ENCODE data around the gene SERPINA1. TPM values are rescaled to one million over a fixed set of nuclear protein-coding genes. Genes with fewer than 3 reads are reported as not detected.

SERPINA1 gene
- total RNA-seq = 10 to 100 TPM; 12.7 to 65.3 (median 48.3) TPM
- total RNA-seq (2013) = 12.5 TPM

GRCh38 chr14:94388384-94389103 lies at the start of gene SERPINA1:
Gene SERPINA1, minus strand, starts transcription at chr14:94388602. Its CDS starts 5,365 bp downstream, at chr14:94383237.
- no peak for ATAC-seq
- H3K27me3 ChIP-seq (ENCODE audit: control insufficient read depth, insufficient read depth, low read length) = no peaks in the 10 kb centered on the region
- H3K4me1 ChIP-seq (ENCODE audit: control insufficient read depth, insufficient read depth, low read length) = peaks cover 33% of the 10 kb centered on the region
- Mint-ChIP-seq H3K9me3 (no peaks in the 10 kb centered on the region), H3K27me3 (ENCODE audit: low read depth in 2 of 2) (no peaks in the 10 kb centered on the region), H3K4me1 (peaks cover 0 to 8% of the 10 kb centered on the region in 2 donors), H3K27ac (no peak within 1 kb of the TSS), H3K4me3 (no peak within 1 kb of the TSS), H3K36me3 (no peaks in the 10 kb centered on the region)
- H3K36me3 ChIP-seq (ENCODE audit: control insufficient read depth, insufficient read depth, low read length) = no peaks in the 10 kb centered on the region
- H3K27ac ChIP-seq (ENCODE audit: low read length) = no peak within 1 kb of the TSS
- TF ChIP-seq, protein P1, sequence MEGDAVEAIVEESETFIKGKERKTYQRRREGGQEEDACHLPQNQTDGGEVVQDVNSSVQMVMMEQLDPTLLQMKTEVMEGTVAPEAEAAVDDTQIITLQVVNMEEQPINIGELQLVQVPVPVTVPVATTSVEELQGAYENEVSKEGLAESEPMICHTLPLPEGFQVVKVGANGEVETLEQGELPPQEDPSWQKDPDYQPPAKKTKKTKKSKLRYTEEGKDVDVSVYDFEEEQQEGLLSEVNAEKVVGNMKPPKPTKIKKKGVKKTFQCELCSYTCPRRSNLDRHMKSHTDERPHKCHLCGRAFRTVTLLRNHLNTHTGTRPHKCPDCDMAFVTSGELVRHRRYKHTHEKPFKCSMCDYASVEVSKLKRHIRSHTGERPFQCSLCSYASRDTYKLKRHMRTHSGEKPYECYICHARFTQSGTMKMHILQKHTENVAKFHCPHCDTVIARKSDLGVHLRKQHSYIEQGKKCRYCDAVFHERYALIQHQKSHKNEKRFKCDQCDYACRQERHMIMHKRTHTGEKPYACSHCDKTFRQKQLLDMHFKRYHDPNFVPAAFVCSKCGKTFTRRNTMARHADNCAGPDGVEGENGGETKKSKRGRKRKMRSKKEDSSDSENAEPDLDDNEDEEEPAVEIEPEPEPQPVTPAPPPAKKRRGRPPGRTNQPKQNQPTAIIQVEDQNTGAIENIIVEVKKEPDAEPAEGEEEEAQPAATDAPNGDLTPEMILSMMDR (IDR thresholded peaks at IDR 0.05) = no peak
- no peak within 1 kb of the TSS for H3K4me3 ChIP-seq (ENCODE audit: low read length)
- intact Hi-C loops (cut with micrococcal nuclease) = no loop called here
- DNase-seq = no peak
- no peaks in the 10 kb centered on the region for H3K9me3 ChIP-seq (ENCODE audit: control insufficient read depth, insufficient read depth, low read length)
- 90% methylated on average over 18 of the region's 18 CpGs for WGBS (ENCODE audit: insufficient coverage)

DNA sequence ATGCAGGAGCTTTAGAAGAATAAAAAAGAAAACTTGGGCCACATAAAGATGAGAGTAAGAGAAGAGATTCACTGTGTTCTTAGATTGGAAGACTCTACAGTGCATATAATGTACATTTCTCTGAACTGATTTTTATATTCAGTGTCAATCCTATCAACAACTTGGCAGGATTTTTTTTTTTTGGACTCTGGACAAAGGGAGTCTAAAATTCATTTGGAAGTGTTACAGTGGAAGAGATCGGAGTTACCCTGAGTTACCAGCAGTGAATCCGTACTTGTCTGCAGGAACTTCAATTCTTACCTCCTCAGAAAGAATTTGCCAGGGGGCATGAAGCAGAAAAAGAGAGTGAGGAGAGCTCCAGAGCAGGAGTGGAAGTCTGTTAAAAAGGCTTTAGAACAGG lies 40.2 kb upstream of the SERPINA1 start:
- Mint-ChIP-seq H3K27ac (no peak overlapping the region), H3K4me3 (no peak overlapping the region), H3K27me3 (ENCODE audit: low read depth in 2 of 2) (peaks cover 14 to 52% of the 10 kb centered on the region in 2 donors), H3K4me1 (no peaks in the 10 kb centered on the region), H3K9me3 (no peaks in the 10 kb centered on the region), H3K36me3 (no peaks in the 10 kb centered on the region)
- DNase-seq (no peak), ATAC-seq (no peak)
- TF ChIP-seq, protein P1 (IDR thresholded peaks at IDR 0.05) = no peak
- intact Hi-C loops (cut with micrococcal nuclease) = no loop called here
- H3K27ac ChIP-seq (ENCODE audit: low read length) = no peak overlapping the region
- no peaks in the 10 kb centered on the region for H3K9me3 ChIP-seq (ENCODE audit: control insufficient read depth, insufficient read depth, low read length)
- 67% methylated on average over 1 of the region's 2 CpGs for WGBS (ENCODE audit: insufficient coverage)
- H3K4me1 ChIP-seq (ENCODE audit: control insufficient read depth, insufficient read depth, low read length) = no peaks in the 10 kb centered on the region
- H3K36me3 ChIP-seq (ENCODE audit: control insufficient read depth, insufficient read depth, low read length) = no peaks in the 10 kb centered on the region
- no peaks in the 10 kb centered on the region for H3K27me3 ChIP-seq (ENCODE audit: control insufficient read depth, insufficient read depth, low read length)
- H3K4me3 ChIP-seq (ENCODE audit: low read length) = no peak overlapping the region

DNA sequence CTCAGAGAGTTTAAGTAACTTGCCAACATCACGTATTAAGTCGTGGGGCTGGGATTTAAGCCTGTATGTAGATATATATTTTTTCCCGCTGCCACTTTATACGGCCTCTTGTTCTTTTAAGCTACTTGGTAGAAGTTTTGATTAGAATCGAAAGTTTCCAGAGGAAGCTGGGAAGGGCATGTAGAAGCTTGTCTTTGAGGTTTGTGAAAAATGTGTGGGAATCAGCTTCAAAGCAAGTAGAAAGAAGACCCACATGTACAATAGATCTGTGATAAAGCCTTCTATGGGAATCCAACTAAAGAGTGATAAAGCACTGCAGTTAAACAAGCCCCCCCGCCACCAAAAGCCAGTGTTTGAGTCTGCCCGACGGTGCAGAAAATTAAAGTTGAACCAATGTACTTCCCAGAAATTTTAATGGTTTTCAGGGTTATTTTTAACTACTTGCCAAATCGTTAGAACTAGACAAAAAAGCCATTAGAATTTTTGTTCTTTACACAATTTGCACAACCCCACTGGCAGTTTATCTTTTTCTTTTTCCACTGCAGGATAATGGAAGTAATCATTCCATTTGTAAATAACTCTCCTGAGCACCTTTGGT lies 38.7 kb upstream of the SERPINA1 start:
- TF ChIP-seq, protein P1 (IDR thresholded peaks at IDR 0.05) = no peak
- no peaks in the 10 kb centered on the region for H3K9me3 ChIP-seq (ENCODE audit: control insufficient read depth, insufficient read depth, low read length)
- H3K4me1 Mint-ChIP-seq = peaks cover 0 to 5% of the 10 kb centered on the region in 2 donors
- DNase-seq (no peak), ATAC-seq (no peak)
- 82% methylated on average over 9 of the region's 9 CpGs for WGBS (ENCODE audit: insufficient coverage)
- intact Hi-C loops (cut with micrococcal nuclease) = no loop called here
- H3K27ac ChIP-seq (ENCODE audit: low read length) = no peak overlapping the region
- H3K4me1 ChIP-seq (ENCODE audit: control insufficient read depth, insufficient read depth, low read length) = no peaks in the 10 kb centered on the region
- no peak overlapping the region for H3K27ac Mint-ChIP-seq
- H3K27me3 ChIP-seq (ENCODE audit: control insufficient read depth, insufficient read depth, low read length) = no peaks in the 10 kb centered on the region
- H3K4me3 Mint-ChIP-seq = no peak overlapping the region
- H3K36me3 Mint-ChIP-seq = no peaks in the 10 kb centered on the region
- H3K4me3 ChIP-seq (ENCODE audit: low read length) = no peak overlapping the region
- no peaks in the 10 kb centered on the region for H3K9me3 Mint-ChIP-seq
- no peaks in the 10 kb centered on the region for H3K36me3 ChIP-seq (ENCODE audit: control insufficient read depth, insufficient read depth, low read length)
- H3K27me3 Mint-ChIP-seq (ENCODE audit: low read depth in 2 of 2) = peaks cover 18 to 54% of the 10 kb centered on the region in 2 donors

Data from natural killer cell (primary cell).